Measurements from ENCODE around the gene SLC6A5.
A peak's percentile ranks its signal among the peaks of the same experiment; 100 is the strongest.

SLC6A5 gene

DNA sequence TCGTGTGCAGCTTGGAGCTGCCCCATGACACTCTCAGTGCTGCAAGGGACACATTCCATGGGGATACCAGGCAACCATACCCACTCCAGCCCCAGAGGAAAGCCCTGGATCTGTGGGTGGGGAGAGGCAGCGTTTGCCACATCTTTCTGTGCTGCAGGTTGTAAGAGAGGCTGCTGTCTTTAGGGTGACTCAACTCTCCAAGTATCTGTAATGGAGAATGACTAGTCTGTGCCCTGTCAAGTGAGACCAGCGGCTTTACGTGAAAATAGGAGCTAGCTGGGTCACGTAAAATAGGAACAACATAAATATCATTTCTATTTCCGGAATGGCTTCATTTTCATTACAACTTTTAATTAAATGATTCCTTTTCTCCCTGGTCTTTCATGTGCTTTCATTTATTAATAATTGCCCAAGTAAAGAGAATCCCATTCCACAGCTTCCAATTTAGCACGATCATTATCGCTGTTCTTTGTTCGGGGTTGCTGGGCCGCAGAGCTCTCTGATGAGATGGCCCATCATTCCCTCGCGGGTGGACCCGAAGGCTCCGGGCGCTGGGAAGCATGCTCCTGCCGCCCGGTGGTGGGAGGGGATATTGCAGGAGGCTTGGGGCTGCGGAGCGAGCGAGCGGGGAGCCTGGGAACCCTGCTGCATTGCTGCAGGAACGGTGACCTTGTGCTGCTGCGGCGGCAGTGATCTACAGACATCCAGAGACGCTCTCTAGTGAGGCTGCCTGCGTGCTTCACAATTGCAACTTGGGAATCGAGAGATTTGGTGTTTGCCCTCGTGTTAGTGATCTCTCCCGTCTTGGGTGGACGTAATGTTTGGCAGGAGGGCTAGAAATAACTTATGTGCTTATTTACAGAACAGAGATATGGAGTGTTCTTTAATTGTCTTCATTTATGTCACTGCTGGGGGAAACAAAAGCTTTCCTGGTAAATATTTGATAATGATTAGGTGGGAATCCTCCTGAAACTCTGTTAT, 10.6 kb downstream of the SLC6A5 start:
- H3K9me3 ChIP-seq (ENCODE audit: control insufficient read depth, insufficient read depth, low read depth, low read length) = no peaks in the 10 kb centered on the region
- no peak overlapping the region for H3K27ac ChIP-seq (ENCODE audit: low read depth, low read length)
- no peak overlapping the region for H3K9ac ChIP-seq (ENCODE audit: low read length)
- peaks cover 9% of the 10 kb centered on the region for H3K4me1 ChIP-seq (ENCODE audit: control insufficient read depth, insufficient read depth, low read length)
- 0 out of 2 replicates have a peak overlapping the region, but pooled peaks have one; percentile 12 for H3K4me3 ChIP-seq (ENCODE audit: low read depth, low read length)
- no peaks in the 10 kb centered on the region for H3K36me3 ChIP-seq (ENCODE audit: control insufficient read depth, insufficient read depth, low read length)
- H3K27me3 ChIP-seq (ENCODE audit: control insufficient read depth, insufficient read depth, low read length) = peaks cover 59% of the 10 kb centered on the region

DNA sequence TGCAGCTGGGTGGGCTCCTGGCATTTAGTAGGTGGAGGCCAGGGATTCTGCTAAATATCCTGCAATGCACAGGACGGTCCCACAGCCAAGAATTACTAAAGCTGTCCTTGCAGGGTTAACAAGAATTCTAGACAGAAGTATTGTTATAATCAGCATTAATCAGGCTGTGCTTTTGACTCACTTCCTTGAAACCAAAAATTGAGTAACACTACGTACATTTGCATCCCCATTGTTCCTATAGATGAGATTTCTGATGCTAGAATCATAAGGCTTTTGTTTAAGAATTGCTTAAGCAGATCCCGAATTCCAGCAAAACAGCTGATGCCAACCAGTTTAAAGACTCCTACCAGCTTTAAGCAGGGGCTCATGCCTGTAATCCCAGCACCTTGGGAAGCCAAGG, 11.4 kb downstream of the SLC6A5 start:
- H3K27me3 ChIP-seq (ENCODE audit: control insufficient read depth, insufficient read depth, low read length) = peaks cover 51% of the 10 kb centered on the region
- H3K27ac ChIP-seq (ENCODE audit: low read depth, low read length) = no peak overlapping the region
- no peak overlapping the region for H3K4me3 ChIP-seq (ENCODE audit: low read depth, low read length)
- H3K4me1 ChIP-seq (ENCODE audit: control insufficient read depth, insufficient read depth, low read length) = peaks cover 9% of the 10 kb centered on the region
- no peaks in the 10 kb centered on the region for H3K9me3 ChIP-seq (ENCODE audit: control insufficient read depth, insufficient read depth, low read depth, low read length)
- no peaks in the 10 kb centered on the region for H3K36me3 ChIP-seq (ENCODE audit: control insufficient read depth, insufficient read depth, low read length)
- H3K9ac ChIP-seq (ENCODE audit: low read length) = no peak overlapping the region

DNA sequence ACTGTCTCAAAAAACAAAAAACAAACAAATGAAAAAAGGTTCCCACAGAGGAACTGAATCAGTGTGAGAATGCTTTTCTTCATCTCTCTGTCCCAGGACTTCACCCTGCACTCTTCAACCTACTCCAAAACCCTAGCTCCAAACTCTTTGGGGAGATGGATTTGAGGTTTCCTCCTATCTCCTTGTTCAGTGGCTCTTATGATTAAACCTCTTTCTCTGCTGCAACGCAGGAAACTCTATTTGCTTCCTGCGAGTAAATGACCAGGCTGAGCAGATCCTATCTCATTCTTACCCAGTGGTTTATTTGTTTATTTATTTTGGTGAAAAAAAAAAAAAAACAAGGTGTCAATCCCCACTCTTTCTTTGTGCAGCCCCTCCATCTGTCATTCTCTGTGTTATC, 12.0 kb downstream of the SLC6A5 start:
- Histone ChIP-seq H3K9ac (ENCODE audit: low read length) (no peak overlapping the region), H3K27ac (ENCODE audit: low read depth, low read length) (no peak overlapping the region), H3K36me3 (ENCODE audit: control insufficient read depth, insufficient read depth, low read length) (no peaks in the 10 kb centered on the region), H3K9me3 (ENCODE audit: control insufficient read depth, insufficient read depth, low read depth, low read length) (no peaks in the 10 kb centered on the region), H3K4me1 (ENCODE audit: control insufficient read depth, insufficient read depth, low read length) (peaks cover 9% of the 10 kb centered on the region), H3K4me3 (ENCODE audit: low read depth, low read length) (no peak overlapping the region), H3K27me3 (ENCODE audit: control insufficient read depth, insufficient read depth, low read length) (peaks cover 45% of the 10 kb centered on the region)

DNA sequence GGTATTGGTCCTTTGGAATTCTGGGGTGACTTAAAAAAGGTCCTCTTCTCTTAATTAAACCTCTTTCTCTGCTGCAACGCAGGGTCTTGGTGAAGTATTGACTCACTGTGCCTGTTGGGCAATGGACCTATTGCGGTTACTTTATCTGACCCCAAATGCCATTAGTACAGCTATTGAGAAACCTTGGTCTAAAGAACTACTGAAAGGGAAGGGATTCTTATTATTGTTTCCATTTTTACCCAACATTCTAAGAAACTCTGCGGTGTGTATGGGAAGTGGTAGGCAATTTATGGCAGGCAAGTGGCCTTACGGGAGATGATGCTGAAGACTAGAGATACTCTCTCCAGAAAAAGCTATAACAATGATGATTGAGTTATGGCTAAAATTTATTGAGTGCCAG, 12.5 kb downstream of the SLC6A5 start:
- H3K9me3 ChIP-seq (ENCODE audit: control insufficient read depth, insufficient read depth, low read depth, low read length) = no peaks in the 10 kb centered on the region
- H3K36me3 ChIP-seq (ENCODE audit: control insufficient read depth, insufficient read depth, low read length) = no peaks in the 10 kb centered on the region
- H3K9ac ChIP-seq (ENCODE audit: low read length) = no peak overlapping the region
- peaks cover 9% of the 10 kb centered on the region for H3K4me1 ChIP-seq (ENCODE audit: control insufficient read depth, insufficient read depth, low read length)
- H3K27me3 ChIP-seq (ENCODE audit: control insufficient read depth, insufficient read depth, low read length) = peaks cover 42% of the 10 kb centered on the region
- H3K27ac ChIP-seq (ENCODE audit: low read depth, low read length) = no peak overlapping the region
- no peak overlapping the region for H3K4me3 ChIP-seq (ENCODE audit: low read depth, low read length)

DNA sequence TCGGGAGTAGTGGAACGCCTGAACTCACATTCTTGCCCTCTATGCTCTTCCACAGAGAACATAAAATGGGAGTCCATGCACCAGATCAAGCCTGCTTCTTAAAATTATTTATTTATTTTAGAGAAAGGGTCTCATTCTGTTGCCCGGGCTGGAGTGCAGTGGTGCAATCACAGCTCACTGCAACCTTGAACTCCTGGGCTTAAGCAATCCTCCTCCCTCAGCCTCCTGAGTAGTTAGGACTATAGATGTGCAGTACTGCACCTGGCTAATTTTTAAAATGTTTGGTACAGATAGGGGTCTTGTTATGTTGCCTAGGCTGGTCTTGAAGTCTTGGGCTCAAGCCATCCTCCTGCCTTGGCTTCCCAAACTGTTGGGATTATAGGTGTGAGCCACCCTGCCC, 13.0 kb downstream of the SLC6A5 start:
- H3K27me3 ChIP-seq (ENCODE audit: control insufficient read depth, insufficient read depth, low read length) = peaks cover 37% of the 10 kb centered on the region
- H3K9me3 ChIP-seq (ENCODE audit: control insufficient read depth, insufficient read depth, low read depth, low read length) = no peaks in the 10 kb centered on the region
- H3K4me1 ChIP-seq (ENCODE audit: control insufficient read depth, insufficient read depth, low read length) = peaks cover 9% of the 10 kb centered on the region
- H3K4me3 ChIP-seq (ENCODE audit: low read depth, low read length) = no peak overlapping the region
- no peaks in the 10 kb centered on the region for H3K36me3 ChIP-seq (ENCODE audit: control insufficient read depth, insufficient read depth, low read length)
- no peak overlapping the region for H3K27ac ChIP-seq (ENCODE audit: low read depth, low read length)
- no peak overlapping the region for H3K9ac ChIP-seq (ENCODE audit: low read length)

DNA sequence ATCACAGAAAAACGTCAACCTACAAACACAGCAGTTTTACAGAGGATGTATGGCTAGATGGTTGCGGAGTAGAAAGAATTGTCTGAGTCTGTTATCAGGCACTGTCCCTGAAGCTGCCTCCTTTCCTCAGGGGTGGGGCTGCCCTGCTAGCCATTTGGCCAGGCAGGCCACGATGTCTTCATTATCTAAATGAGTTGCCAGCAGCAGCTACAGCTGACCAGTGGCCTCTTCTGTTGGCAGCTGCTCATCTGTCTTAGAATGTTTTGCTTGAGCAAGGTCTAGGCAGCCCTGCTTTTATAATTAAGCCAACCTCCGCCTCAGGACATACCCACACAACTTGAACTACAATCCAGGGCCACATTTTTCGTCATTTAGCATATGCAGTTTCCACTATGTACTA, 17.5 kb downstream of the SLC6A5 start:
- no peaks in the 10 kb centered on the region for H3K36me3 ChIP-seq (ENCODE audit: control insufficient read depth, insufficient read depth, low read length)
- H3K4me1 ChIP-seq (ENCODE audit: control insufficient read depth, insufficient read depth, low read length) = peaks cover 8% of the 10 kb centered on the region
- H3K9ac ChIP-seq (ENCODE audit: low read length) = no peak overlapping the region
- no peak overlapping the region for H3K4me3 ChIP-seq (ENCODE audit: low read depth, low read length)
- H3K27ac ChIP-seq (ENCODE audit: low read depth, low read length) = no peak overlapping the region
- no peaks in the 10 kb centered on the region for H3K27me3 ChIP-seq (ENCODE audit: control insufficient read depth, insufficient read depth, low read length)
- no peaks in the 10 kb centered on the region for H3K9me3 ChIP-seq (ENCODE audit: control insufficient read depth, insufficient read depth, low read depth, low read length)

DNA sequence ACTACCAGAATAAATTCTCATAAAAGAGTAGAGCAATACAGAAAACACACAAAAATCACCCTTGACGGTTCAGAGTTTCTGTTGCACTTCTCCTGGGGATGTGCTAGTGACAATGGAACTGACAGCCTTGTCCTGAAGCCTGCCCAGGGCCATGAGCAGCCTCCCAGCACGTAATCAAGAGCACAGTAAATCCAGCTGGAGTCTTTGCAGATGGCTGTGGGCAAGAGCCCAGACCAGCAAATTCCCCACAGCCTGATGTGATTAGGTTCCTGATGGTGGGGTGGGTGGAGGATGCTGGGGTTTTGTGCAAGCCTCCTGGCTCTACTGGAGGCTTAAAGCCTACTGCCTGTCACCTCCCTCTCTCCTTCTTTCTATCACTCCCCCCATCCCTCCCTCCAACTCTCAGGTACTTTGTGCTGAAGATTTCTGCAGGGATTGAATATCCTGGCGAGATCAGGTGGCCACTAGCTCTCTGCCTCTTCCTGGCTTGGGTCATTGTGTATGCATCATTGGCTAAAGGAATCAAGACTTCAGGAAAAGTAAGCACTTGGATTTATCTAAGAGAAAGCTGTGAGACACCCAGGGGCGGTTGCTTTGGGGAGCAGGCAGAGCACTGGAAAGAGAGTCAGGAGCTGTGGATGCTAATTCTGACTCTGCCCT, 18.1 kb downstream of the SLC6A5 start:
- Histone ChIP-seq H3K27me3 (ENCODE audit: control insufficient read depth, insufficient read depth, low read length) (no peaks in the 10 kb centered on the region), H3K27ac (ENCODE audit: low read depth, low read length) (no peak overlapping the region), H3K9me3 (ENCODE audit: control insufficient read depth, insufficient read depth, low read depth, low read length) (no peaks in the 10 kb centered on the region), H3K36me3 (ENCODE audit: control insufficient read depth, insufficient read depth, low read length) (no peaks in the 10 kb centered on the region), H3K4me3 (ENCODE audit: low read depth, low read length) (no peak overlapping the region), H3K4me1 (ENCODE audit: control insufficient read depth, insufficient read depth, low read length) (peaks cover 12% of the 10 kb centered on the region), H3K9ac (ENCODE audit: low read length) (no peak overlapping the region)

DNA sequence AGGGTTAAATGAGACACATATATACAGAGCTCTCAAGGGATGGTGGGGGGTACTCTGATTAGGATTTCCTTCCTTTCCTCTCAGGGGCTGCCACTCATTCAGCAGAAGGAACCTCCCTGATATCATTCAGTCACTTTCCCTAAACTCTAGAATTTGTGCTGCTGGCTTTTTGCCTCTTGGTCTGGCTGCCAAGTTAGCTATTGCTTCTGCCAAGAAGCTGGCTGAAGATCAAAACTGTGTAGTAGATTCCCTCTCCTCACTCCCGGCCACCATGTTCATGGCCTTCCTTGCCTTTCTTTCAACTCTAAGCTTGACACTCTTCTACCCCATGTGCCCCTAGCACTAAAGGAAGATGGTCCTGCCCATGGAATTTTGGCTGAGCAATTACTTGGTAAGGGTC, 18.7 kb downstream of the SLC6A5 start:
- Histone ChIP-seq H3K36me3 (ENCODE audit: control insufficient read depth, insufficient read depth, low read length) (no peaks in the 10 kb centered on the region), H3K27ac (ENCODE audit: low read depth, low read length) (no peak overlapping the region), H3K4me1 (ENCODE audit: control insufficient read depth, insufficient read depth, low read length) (peaks cover 12% of the 10 kb centered on the region), H3K9ac (ENCODE audit: low read length) (no peak overlapping the region), H3K9me3 (ENCODE audit: control insufficient read depth, insufficient read depth, low read depth, low read length) (no peaks in the 10 kb centered on the region), H3K27me3 (ENCODE audit: control insufficient read depth, insufficient read depth, low read length) (peaks cover 5% of the 10 kb centered on the region), H3K4me3 (ENCODE audit: low read depth, low read length) (no peak overlapping the region)

DNA sequence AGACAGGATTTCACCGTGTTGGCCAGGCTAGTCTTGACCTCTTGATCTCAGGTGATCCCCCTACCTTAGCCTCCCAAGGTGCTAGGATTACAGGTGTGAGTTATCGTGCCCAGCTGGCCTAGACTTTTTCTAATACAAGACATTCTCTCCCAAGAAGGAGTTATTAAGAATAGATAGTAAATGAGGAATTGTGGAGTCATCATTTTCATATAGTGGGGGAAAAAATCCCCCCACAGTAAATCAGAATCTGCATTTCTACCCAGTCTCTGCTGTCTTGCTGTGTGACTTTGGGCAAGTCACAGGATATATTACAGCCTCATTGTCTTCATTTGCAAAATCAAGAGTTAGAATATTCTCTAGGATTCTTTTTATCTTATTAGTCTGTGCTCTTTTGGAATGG, 21.6 kb downstream of the SLC6A5 start:
- no peak overlapping the region for H3K27ac ChIP-seq (ENCODE audit: low read depth, low read length)
- no peaks in the 10 kb centered on the region for H3K36me3 ChIP-seq (ENCODE audit: control insufficient read depth, insufficient read depth, low read length)
- no peak overlapping the region for H3K4me3 ChIP-seq (ENCODE audit: low read depth, low read length)
- H3K4me1 ChIP-seq (ENCODE audit: control insufficient read depth, insufficient read depth, low read length) = peaks cover 12% of the 10 kb centered on the region
- H3K27me3 ChIP-seq (ENCODE audit: control insufficient read depth, insufficient read depth, low read length) = peaks cover 8% of the 10 kb centered on the region
- no peaks in the 10 kb centered on the region for H3K9me3 ChIP-seq (ENCODE audit: control insufficient read depth, insufficient read depth, low read depth, low read length)
- H3K9ac ChIP-seq (ENCODE audit: low read length) = no peak overlapping the region

DNA sequence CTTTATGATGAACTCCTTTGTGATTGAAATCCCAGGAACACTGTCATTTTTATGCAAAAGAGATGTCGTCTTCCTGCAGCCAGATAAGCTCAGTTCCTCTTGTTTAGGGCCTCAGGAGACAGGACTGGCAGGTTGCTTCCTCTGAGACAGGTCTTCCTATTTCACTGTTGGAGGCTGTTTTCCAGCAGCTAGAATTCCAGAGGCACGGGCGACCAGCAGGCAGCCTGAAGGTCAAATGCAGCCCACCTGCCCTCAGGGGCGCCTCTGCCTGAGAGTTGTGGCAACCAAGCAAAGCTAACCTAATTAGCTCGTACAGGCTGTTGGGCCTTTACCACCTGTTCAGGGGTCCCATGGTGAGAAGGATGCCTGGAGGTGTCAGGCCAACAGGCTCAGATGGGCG, 22.3 kb downstream of the SLC6A5 start:
- Histone ChIP-seq H3K36me3 (ENCODE audit: control insufficient read depth, insufficient read depth, low read length) (no peaks in the 10 kb centered on the region), H3K4me3 (ENCODE audit: low read depth, low read length) (no peak overlapping the region), H3K4me1 (ENCODE audit: control insufficient read depth, insufficient read depth, low read length) (peaks cover 12% of the 10 kb centered on the region), H3K27ac (ENCODE audit: low read depth, low read length) (no peak overlapping the region), H3K27me3 (ENCODE audit: control insufficient read depth, insufficient read depth, low read length) (peaks cover 8% of the 10 kb centered on the region), H3K9me3 (ENCODE audit: control insufficient read depth, insufficient read depth, low read depth, low read length) (no peaks in the 10 kb centered on the region), H3K9ac (ENCODE audit: low read length) (no peak overlapping the region)

DNA sequence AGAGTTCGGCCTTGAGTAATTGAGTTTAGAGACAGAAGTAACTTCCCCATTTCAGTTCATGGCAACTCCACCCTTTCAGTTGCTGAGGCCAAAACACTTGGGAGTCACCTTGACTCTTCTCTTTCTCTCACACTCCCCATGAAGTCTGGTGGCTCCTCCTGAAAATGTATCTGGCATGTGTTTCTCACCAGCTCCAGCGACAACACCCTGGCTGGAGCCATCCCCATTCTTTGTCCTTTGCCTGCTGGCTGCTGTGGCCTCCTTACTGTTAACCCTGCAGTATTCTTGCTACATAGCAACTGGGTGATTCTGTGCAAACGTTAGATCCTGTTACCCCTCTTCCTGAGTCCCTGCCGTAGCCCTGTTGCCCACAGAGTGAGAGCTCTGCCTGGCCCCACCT, 23.8 kb downstream of the SLC6A5 start:
- H3K27ac ChIP-seq (ENCODE audit: low read depth, low read length) = no peak overlapping the region
- no peak overlapping the region for H3K9ac ChIP-seq (ENCODE audit: low read length)
- H3K9me3 ChIP-seq (ENCODE audit: control insufficient read depth, insufficient read depth, low read depth, low read length) = no peaks in the 10 kb centered on the region
- no peaks in the 10 kb centered on the region for H3K36me3 ChIP-seq (ENCODE audit: control insufficient read depth, insufficient read depth, low read length)
- no peak overlapping the region for H3K4me3 ChIP-seq (ENCODE audit: low read depth, low read length)
- peaks cover 8% of the 10 kb centered on the region for H3K27me3 ChIP-seq (ENCODE audit: control insufficient read depth, insufficient read depth, low read length)
- peaks cover 12% of the 10 kb centered on the region for H3K4me1 ChIP-seq (ENCODE audit: control insufficient read depth, insufficient read depth, low read length)

Measured in HUES6 (cell line).